ENCODE measurements around the gene DYNC2I2.

- TF ChIP-seq CTCF (IDR thresholded peaks at IDR 0.05) (no peak), EP300 (IDR thresholded peaks at IDR 0.05) (no peak), POLR2A (IDR thresholded peaks at IDR 0.05) (no peak), POLR2AphosphoS5 (IDR thresholded peaks at IDR 0.05) (no peak)
These were observed 45.8 kb downstream of the DYNC2I2 start for GRCh38 chr9:128610897-128611296.

Data from suprapubic skin (tissue), 4 donors.